T-helper 2 cell (primary cell): ENCODE measurements around the gene ATRX.

Experiments used
- DNase-seq, 5 experiments: peaks; one replicate each; pipeline versions ENCODE4 v3.0.0 to v3.0.0-alpha.2; 2012 to 2022

Gene ATRX

DNA sequence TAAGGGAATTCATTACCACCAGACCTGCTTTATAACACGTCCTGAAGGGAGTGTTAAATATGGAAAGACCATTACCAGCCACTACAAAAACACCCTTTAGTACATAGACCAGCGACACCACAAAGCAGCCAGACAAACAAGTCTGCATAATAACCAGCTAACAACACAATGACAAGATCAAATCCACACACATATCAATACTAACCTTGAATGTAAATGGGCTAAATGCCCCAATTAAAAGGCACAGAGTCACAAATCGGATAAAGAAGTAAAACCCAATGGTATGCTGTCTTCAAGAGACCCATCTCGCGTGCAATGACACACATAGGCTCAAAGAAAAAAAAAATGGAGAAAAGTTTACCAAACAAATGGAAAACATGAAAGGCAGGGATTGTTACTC is 302.0 kb downstream of the ATRX start:
- DNase-seq, result no peak

DNA sequence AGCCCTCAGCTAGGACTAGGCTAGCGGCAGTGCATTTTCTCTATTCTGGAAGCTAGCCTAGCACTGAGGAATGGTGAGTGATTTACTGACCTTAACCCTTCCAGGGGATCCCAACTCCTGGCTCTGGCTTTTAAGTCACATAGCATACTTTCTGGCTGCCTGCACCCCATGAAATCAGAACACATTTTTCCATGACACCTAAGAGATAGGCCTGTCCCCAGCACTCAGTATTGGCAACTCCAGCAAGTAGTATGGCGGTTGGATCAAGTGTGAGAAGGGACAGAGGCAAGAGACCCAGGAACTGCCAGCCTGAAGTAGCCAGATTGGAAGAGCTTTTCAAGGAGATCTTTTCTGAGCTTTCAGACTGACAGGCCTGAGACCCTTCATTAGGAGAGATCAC is 330.6 kb downstream of the ATRX start:
- DNase-seq, result no peak
